Measurements from ENCODE around the gene OBP2B.

The OBP2B gene

GRCh38 chr9:133204993-133205336 lies 4.1 kb downstream of the OBP2B start:
- no peak for TF ChIP-seq CTCF (IDR thresholded peaks at IDR 0.05; ENCODE audit: low read depth, low read length)
- no peak for DNase-seq (ENCODE audit: low read depth in 2 of 2)
- no peak overlapping the region for H3K4me3 ChIP-seq (replicated peaks in 1 of 2; ENCODE audit: low read depth in 2 of 2, low read length in 2 of 2)

- DNase-seq (ENCODE audit: low read depth in 2 of 2): no peak
- H3K4me3 ChIP-seq (replicated peaks in 1 of 2; ENCODE audit: low read depth in 2 of 2, low read length in 2 of 2): no peak overlapping the region
- TF ChIP-seq CTCF (IDR thresholded peaks at IDR 0.05; ENCODE audit: low read depth, low read length): no peak
These were observed 4.6 kb downstream of the OBP2B start for GRCh38 chr9:133204335-133204992.

GRCh38 chr9:133203506-133204075 lies 5.5 kb downstream of the OBP2B start:
- TF ChIP-seq CTCF (IDR thresholded peaks at IDR 0.05; ENCODE audit: low read depth, low read length): no peak
- no peak overlapping the region for H3K4me3 ChIP-seq (replicated peaks in 1 of 2; ENCODE audit: low read depth in 2 of 2, low read length in 2 of 2)
- DNase-seq (ENCODE audit: low read depth in 2 of 2): no peak

- no peak for DNase-seq (ENCODE audit: low read depth in 2 of 2)
- TF ChIP-seq CTCF (IDR thresholded peaks at IDR 0.05; ENCODE audit: low read depth, low read length): no peak
- H3K4me3 ChIP-seq (replicated peaks in 1 of 2; ENCODE audit: low read depth in 2 of 2, low read length in 2 of 2): no peak overlapping the region
These were observed 6.2 kb downstream of the OBP2B start for GRCh38 chr9:133202688-133203453.

GRCh38 chr9:133202145-133202513 lies 6.9 kb downstream of the OBP2B start:
- DNase-seq (ENCODE audit: low read depth in 2 of 2): no peak
- TF ChIP-seq CTCF (IDR thresholded peaks at IDR 0.05; ENCODE audit: low read depth, low read length): no peak
- no peak overlapping the region for H3K4me3 ChIP-seq (replicated peaks in 1 of 2; ENCODE audit: low read depth in 2 of 2, low read length in 2 of 2)

GRCh38 chr9:133201424-133202144 lies 7.5 kb downstream of the OBP2B start:
- no peak for DNase-seq (ENCODE audit: low read depth in 2 of 2)
- no peak overlapping the region for H3K4me3 ChIP-seq (replicated peaks in 1 of 2; ENCODE audit: low read depth in 2 of 2, low read length in 2 of 2)
- TF ChIP-seq CTCF (IDR thresholded peaks at IDR 0.05; ENCODE audit: low read depth, low read length): no peak
